Urinary bladder (tissue), 4 donors: ENCODE measurements around the gene CPT1A. TPM values are rescaled to one million over a fixed set of nuclear protein-coding genes. Genes with fewer than 3 reads are reported as not detected.

Experiments used
- DNase-seq: peaks from one replicate; pipeline ENCODE4 v3.0.0-alpha.2; 2015; ENCODE audit errors: extremely low spot score
- H3K27ac ChIP-seq: one replicate; pipeline ENCODE4 v1.5.1; 2013; ENCODE audit warnings: low read depth, mild to moderate bottlenecking, moderate library complexity
- H3K36me3 ChIP-seq: one replicate; pipeline ENCODE4 v1.6.1; 2013; ENCODE audit warnings: mild to moderate bottlenecking, moderate library complexity; ENCODE audit not compliant: insufficient read depth
- H3K4me1 ChIP-seq: one replicate; pipeline ENCODE4 v1.6.1; 2013; ENCODE audit warnings: mild to moderate bottlenecking, moderate library complexity; ENCODE audit not compliant: insufficient read depth
- H3K4me3 ChIP-seq: one replicate; pipeline ENCODE4 v1.5.1; 2013; ENCODE audit warnings: low read depth, low read length
- WGBS: extraction: QIAGEN DNeasy Blood & Tissue Kit; methylation state at CpG from one replicate; pipeline ENCODE4 v1.1.7; 2013; 5-methylcytosine and 5-hydroxymethylcytosine counted together
- polyA plus RNA-seq: library from polyadenylated mRNA; stranded (reverse); fragments of 200-250 nt; gene quantifications from one replicate; pipeline ENCODE4 v1.2.3, GENCODE V29; 2013
- total RNA-seq: library from RNA; depleted of rRNA; stranded (reverse); fragments of >200 nt; gene quantifications from one replicate; pipeline ENCODE4 v1.2.3, GENCODE V29; 2014
- donor health status: healthy with polysubstance abuse.
- donor health status: healthy.

The CPT1A gene
- total and polyA plus RNA-seq, 2 donors, result 20.4 to 24.5 TPM

GRCh38 chr11:68782711-68783110 lies 59.0 kb downstream of the CPT1A start:
- Histone ChIP-seq H3K27ac (no peak overlapping the region), H3K4me1 (no peaks in the 10 kb centered on the region), H3K4me3 (no peak overlapping the region), H3K36me3 (peaks cover 2% of the 10 kb centered on the region)
- no peak for DNase-seq
- 96% methylated on average over 26 of the region's 26 CpGs for WGBS

- H3K4me1 ChIP-seq, result no peaks in the 10 kb centered on the region
- no peak for DNase-seq
- H3K27ac ChIP-seq, result no peak overlapping the region
- 71% methylated on average over 4 of the region's 4 CpGs for WGBS
- H3K4me3 ChIP-seq, result no peak overlapping the region
- peaks cover 2% of the 10 kb centered on the region for H3K36me3 ChIP-seq
Observed at GRCh38 chr11:68780829-68781228, 60.9 kb downstream of the CPT1A start.

- Histone ChIP-seq H3K27ac (no peak overlapping the region), H3K36me3 (peaks cover 4% of the 10 kb centered on the region), H3K4me1 (no peaks in the 10 kb centered on the region), H3K4me3 (no peak overlapping the region)
- DNase-seq, result no peak
- WGBS, result 52% methylated on average over 7 of the region's 7 CpGs
Observed at GRCh38 chr11:68778205-68778604, 63.5 kb downstream of the CPT1A start.

- H3K4me3 ChIP-seq, result no peak overlapping the region
- no peaks in the 10 kb centered on the region for H3K4me1 ChIP-seq
- WGBS, result 89% methylated on average over 20 of the region's 20 CpGs
- H3K27ac ChIP-seq, result no peak overlapping the region
- H3K36me3 ChIP-seq, result peaks cover 4% of the 10 kb centered on the region
- DNase-seq, result no peak
Observed at GRCh38 chr11:68776442-68777235, 65.1 kb downstream of the CPT1A start.

GRCh38 chr11:68775951-68776388 lies 65.7 kb downstream of the CPT1A start:
- H3K4me3 ChIP-seq, result no peak overlapping the region
- peaks cover 4% of the 10 kb centered on the region for H3K36me3 ChIP-seq
- WGBS, result 88% methylated on average over 4 of the region's 4 CpGs
- no peak overlapping the region for H3K27ac ChIP-seq
- no peaks in the 10 kb centered on the region for H3K4me1 ChIP-seq
- DNase-seq, result no peak

- no peak for DNase-seq
- 67% methylated on average over 9 of the region's 9 CpGs for WGBS
- Histone ChIP-seq H3K4me1 (no peaks in the 10 kb centered on the region), H3K4me3 (no peak overlapping the region), H3K27ac (no peak overlapping the region), H3K36me3 (peaks cover 4% of the 10 kb centered on the region)
Observed at GRCh38 chr11:68774194-68774585, 67.5 kb downstream of the CPT1A start.

GRCh38 chr11:68773521-68774193 lies 68.1 kb downstream of the CPT1A start:
- DNase-seq, result no peak
- 67% methylated on average over 22 of the region's 22 CpGs for WGBS
- peaks cover 4% of the 10 kb centered on the region for H3K36me3 ChIP-seq
- no peak overlapping the region for H3K4me3 ChIP-seq
- no peaks in the 10 kb centered on the region for H3K4me1 ChIP-seq
- H3K27ac ChIP-seq, result no peak overlapping the region

GRCh38 chr11:68772936-68773335 lies 68.8 kb downstream of the CPT1A start:
- no peak overlapping the region for H3K27ac ChIP-seq
- 94% methylated on average over 20 of the region's 20 CpGs for WGBS
- no peak for DNase-seq
- no peaks in the 10 kb centered on the region for H3K4me1 ChIP-seq
- H3K36me3 ChIP-seq, result peaks cover 4% of the 10 kb centered on the region
- no peak overlapping the region for H3K4me3 ChIP-seq

GRCh38 chr11:68770781-68771180 lies 70.9 kb downstream of the CPT1A start:
- Histone ChIP-seq H3K36me3 (peaks cover 4% of the 10 kb centered on the region), H3K4me3 (no peak overlapping the region), H3K27ac (no peak overlapping the region), H3K4me1 (no peaks in the 10 kb centered on the region)
- DNase-seq, result no peak
- 82% methylated on average over 12 of the region's 12 CpGs for WGBS

- Histone ChIP-seq H3K4me1 (no peaks in the 10 kb centered on the region), H3K27ac (no peak overlapping the region), H3K36me3 (no peaks in the 10 kb centered on the region), H3K4me3 (no peak overlapping the region)
- no peak for DNase-seq
- 87% methylated on average over 11 of the region's 11 CpGs for WGBS
Observed at GRCh38 chr11:68767672-68768071, 74.0 kb downstream of the CPT1A start.

GRCh38 chr11:68766786-68767185 lies 74.9 kb downstream of the CPT1A start:
- WGBS, result 97% methylated on average over 8 of the region's 8 CpGs
- Histone ChIP-seq H3K4me3 (no peak overlapping the region), H3K27ac (no peak overlapping the region), H3K4me1 (no peaks in the 10 kb centered on the region), H3K36me3 (peaks cover 4% of the 10 kb centered on the region)
- no peak for DNase-seq

- DNase-seq, result no peak
- WGBS, result 85% methylated on average over 16 of the region's 16 CpGs
- no peaks in the 10 kb centered on the region for H3K4me1 ChIP-seq
- H3K27ac ChIP-seq, result no peak overlapping the region
- H3K36me3 ChIP-seq, result peaks cover 5% of the 10 kb centered on the region
- H3K4me3 ChIP-seq, result no peak overlapping the region
Observed at GRCh38 chr11:68764746-68765145, 77.0 kb downstream of the CPT1A start.

- H3K36me3 ChIP-seq, result peaks cover 5% of the 10 kb centered on the region
- H3K4me1 ChIP-seq, result no peaks in the 10 kb centered on the region
- DNase-seq, result no peak
- 87% methylated on average over 14 of the region's 14 CpGs for WGBS
- no peak overlapping the region for H3K4me3 ChIP-seq
- H3K27ac ChIP-seq, result no peak overlapping the region
Observed at GRCh38 chr11:68763926-68764657, 77.6 kb downstream of the CPT1A start.
